Regular cardiac myocyte (primary cell): ENCODE measurements around the gene FKBP4. TPM values are rescaled to one million over a fixed set of nuclear protein-coding genes. Genes with fewer than 3 reads are reported as not detected.

ENCODE experiments used
- total RNA-seq: library from RNA; depleted of rRNA; stranded (reverse); fragments of >200 nt; gene quantifications from 2 replicates; pipeline ENCODE4 v1.2.3, GENCODE V29; 2014

FKBP4 gene
- 69.6 and 137 TPM in 2 replicates for total RNA-seq

GRCh38 chr12:2794736-2795289 lies at the start of gene FKBP4:
TSS of gene FKBP4 (plus strand) at chr12:2794970. CDS start at chr12:2795140, 170 bp downstream.

GRCh38 chr12:2812290-2813213 lies 17.8 kb downstream of the FKBP4 start, which contains the start of gene ITFG2:
TSS of gene ITFG2 (plus strand) at chr12:2812668. CDS start at chr12:2812761, 93 bp downstream.

GRCh38 chr12:2834581-2835491 lies 40.1 kb downstream of the FKBP4 start, which contains the start of gene NRIP2:
TSS of gene NRIP2 (minus strand) at chr12:2835035. CDS start at chr12:2834983, 52 bp downstream.

Other genes with a start within 250 kb of the FKBP4 start
- gene ITFG2, start 17.7 kb downstream of the FKBP4 start, total RNA-seq = 9.6 and 15.9 TPM in 2 replicates
- under 0.01 and 0.28 TPM in 2 replicates for gene NRIP2, start 40.1 kb downstream of the FKBP4 start, total RNA-seq
- not detected in 2 replicates for gene TEX52, start 62.1 kb downstream of the FKBP4 start, total RNA-seq
- 0.28 and 12.5 TPM in 2 replicates for gene FOXM1, start 82.2 kb downstream of the FKBP4 start, total RNA-seq
- gene RHNO1, start 82.3 kb downstream of the FKBP4 start, total RNA-seq = 15.8 and 21.9 TPM in 2 replicates
- gene TULP3, start 95.9 kb downstream of the FKBP4 start, total RNA-seq = 15.7 and 16.9 TPM in 2 replicates
- gene TEAD4, start 164.4 kb downstream of the FKBP4 start, total RNA-seq = 3.4 and 16.7 TPM in 2 replicates